Subcutaneous abdominal adipose tissue (tissue), 5 donors: ENCODE data around the gene HLA-DOA.
A peak's percentile ranks its signal among the peaks of the same experiment; 100 is the strongest.

Experiments used
- H3K27ac ChIP-seq: one replicate; pipeline ENCODE4 v1.7.0; 2013; ENCODE audit warnings: low read depth, mild to moderate bottlenecking, inconsistent platforms, low read length, moderate library complexity
- H3K27me3 ChIP-seq, 5 donors: one replicate each; pipeline ENCODE4 v1.7.0; 2013; ENCODE audit warnings: low read length in 5 of 5, inconsistent platforms in 1 of 5; ENCODE audit not compliant: control insufficient read depth in 5 of 5, insufficient read depth in 4 of 5
- H3K36me3 ChIP-seq, 5 donors: one replicate each; pipeline ENCODE4 v1.7.0; 2013; ENCODE audit warnings: low read length in 5 of 5; ENCODE audit not compliant: control insufficient read depth in 5 of 5, insufficient read depth in 5 of 5
- H3K4me1 ChIP-seq, 5 donors: one replicate each; pipeline ENCODE4 v1.7.0; 2013; ENCODE audit warnings: low read length in 5 of 5, mild to moderate bottlenecking in 3 of 5, moderate library complexity in 1 of 5; ENCODE audit not compliant: control insufficient read depth in 5 of 5, insufficient read depth in 5 of 5
- H3K4me3 ChIP-seq, 5 donors: one replicate each; pipeline ENCODE4 v1.7.0; 2013; ENCODE audit warnings: low read length in 5 of 5, low read depth in 1 of 5
- H3K9ac ChIP-seq, 5 donors: one replicate each; pipeline ENCODE4 v1.7.0; 2013; ENCODE audit warnings: low read length in 5 of 5, mild to moderate bottlenecking in 4 of 5, moderate library complexity in 3 of 5
- H3K9me3 ChIP-seq, 5 donors: one replicate each; pipeline ENCODE4 v1.7.0; 2013; ENCODE audit warnings: low read length in 5 of 5; ENCODE audit not compliant: control insufficient read depth in 5 of 5
- donor health status: healthy.
- donor health status: healthy.
- donor health status: healthy.
- donor health status: healthy.
- donor health status: healthy.

The HLA-DOA gene

GRCh38 chr6:33000055-33000454 lies 9.3 kb downstream of the HLA-DOA start:
- H3K36me3 ChIP-seq: no peaks in the 10 kb centered on the region
- no peaks in the 10 kb centered on the region for H3K4me1 ChIP-seq
- H3K27me3 ChIP-seq: peaks cover 0 to 19% (median 3%) of the 10 kb centered on the region in 5 donors
- no peak overlapping the region for H3K9ac ChIP-seq
- no peaks in the 10 kb centered on the region for H3K9me3 ChIP-seq
- H3K4me3 ChIP-seq: no peak overlapping the region
- no peak overlapping the region for H3K27ac ChIP-seq

DNA sequence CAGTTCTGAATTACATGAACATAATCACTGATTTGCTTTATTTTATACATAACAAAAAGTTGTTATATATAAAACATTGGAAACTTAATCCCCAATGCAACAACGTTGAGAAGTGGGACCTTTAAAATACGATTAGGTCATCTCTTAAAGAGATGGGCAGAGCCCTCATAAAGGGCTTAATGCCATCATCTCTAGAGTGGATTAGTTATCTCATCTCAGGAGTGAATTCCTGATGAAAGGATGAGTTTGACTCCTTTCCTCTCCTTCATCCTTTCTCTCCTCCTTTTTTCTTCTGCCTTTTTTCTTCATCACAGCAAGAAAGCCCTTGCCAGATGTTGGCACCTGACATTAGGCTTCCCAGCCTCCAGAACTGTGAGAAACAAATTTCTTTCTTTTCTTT lies 13.9 kb downstream of the HLA-DOA start:
- no peaks in the 10 kb centered on the region for H3K9me3 ChIP-seq
- no peak overlapping the region for H3K27ac ChIP-seq
- no peak overlapping the region for H3K4me3 ChIP-seq
- no peaks in the 10 kb centered on the region for H3K36me3 ChIP-seq
- H3K27me3 ChIP-seq: peaks cover 0 to 6% (median 0%) of the 10 kb centered on the region in 5 donors
- peaks cover 0 to 4% (median 0%) of the 10 kb centered on the region in 5 donors for H3K4me1 ChIP-seq
- no peak overlapping the region for H3K9ac ChIP-seq

- Histone ChIP-seq H3K4me1 (peaks cover 0 to 4% (median 0%) of the 10 kb centered on the region in 5 donors), H3K4me3 (no peak overlapping the region), H3K9me3 (no peaks in the 10 kb centered on the region), H3K9ac (no peak overlapping the region), H3K27me3 (no peaks in the 10 kb centered on the region), H3K27ac (no peak overlapping the region), H3K36me3 (no peaks in the 10 kb centered on the region)
Observed at GRCh38 chr6:32993363-32993973, 15.9 kb downstream of the HLA-DOA start.

DNA sequence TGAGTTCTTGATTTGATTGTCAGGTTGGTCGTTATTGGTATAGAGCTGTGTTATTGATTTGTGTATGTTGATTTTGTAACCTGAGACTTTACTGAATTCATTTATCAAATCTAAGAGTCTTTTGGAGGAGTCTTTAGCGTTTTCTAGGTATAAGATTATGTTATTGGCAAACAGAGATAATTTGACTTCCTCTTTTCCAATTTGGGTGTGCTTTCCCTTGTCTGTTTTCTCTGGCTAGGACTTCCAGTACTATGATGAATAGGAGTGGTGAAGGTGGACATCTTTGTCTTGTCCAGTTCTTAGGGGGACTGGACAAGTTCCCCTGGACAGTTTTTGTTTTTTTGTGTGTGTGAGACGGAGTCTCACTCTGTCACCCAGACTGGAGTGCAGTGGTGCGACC lies 17.4 kb downstream of the HLA-DOA start:
- H3K27ac ChIP-seq: no peak overlapping the region
- H3K9ac ChIP-seq: no peak overlapping the region
- H3K4me1 ChIP-seq: peaks cover 0 to 4% (median 0%) of the 10 kb centered on the region in 5 donors
- H3K9me3 ChIP-seq: no peaks in the 10 kb centered on the region
- H3K27me3 ChIP-seq: no peaks in the 10 kb centered on the region
- H3K4me3 ChIP-seq: no peak overlapping the region
- no peaks in the 10 kb centered on the region for H3K36me3 ChIP-seq

GRCh38 chr6:32989368-32989767 lies 20.0 kb downstream of the HLA-DOA start:
- H3K4me3 ChIP-seq: no peak overlapping the region
- peaks cover 0 to 4% (median 0%) of the 10 kb centered on the region in 5 donors for H3K4me1 ChIP-seq
- H3K27me3 ChIP-seq: no peaks in the 10 kb centered on the region
- H3K27ac ChIP-seq: no peak overlapping the region
- no peaks in the 10 kb centered on the region for H3K36me3 ChIP-seq
- no peaks in the 10 kb centered on the region for H3K9me3 ChIP-seq
- no peak overlapping the region for H3K9ac ChIP-seq

DNA sequence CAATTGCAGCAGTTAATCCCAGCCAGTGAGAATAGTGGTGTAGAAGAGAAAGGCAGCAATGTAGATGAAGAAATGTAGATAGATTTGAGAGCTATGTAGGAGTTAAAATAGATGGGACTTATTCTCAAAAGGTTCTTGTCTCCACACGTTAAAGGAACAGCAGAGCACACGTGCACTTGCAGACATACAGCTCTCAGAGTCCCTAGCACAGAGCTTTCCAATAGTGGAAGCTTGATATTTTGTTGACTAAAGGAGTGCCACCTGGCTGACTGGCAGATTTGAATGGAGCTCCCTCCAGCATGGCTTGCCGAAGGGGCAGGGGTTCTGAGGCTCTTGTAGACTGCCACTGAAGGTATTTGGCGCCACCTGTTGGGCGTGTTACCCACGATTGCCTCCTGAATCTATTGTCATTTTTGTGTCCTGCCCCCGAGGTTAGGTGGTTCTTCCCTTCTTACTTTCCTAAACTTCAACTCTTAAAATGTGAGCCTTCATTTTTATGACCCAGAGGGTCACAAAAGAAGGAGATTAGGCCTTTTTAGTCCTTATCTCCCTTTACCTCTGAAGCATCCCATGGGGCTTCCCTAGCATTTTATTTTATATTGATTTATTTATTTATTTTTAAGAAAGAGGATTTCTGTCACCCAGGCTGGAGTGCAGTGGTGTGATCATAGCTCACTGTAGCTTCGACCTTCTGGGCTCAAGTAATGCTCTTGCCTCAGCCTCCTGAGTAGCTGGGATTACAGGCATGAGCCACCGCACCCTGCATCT lies 24.6 kb downstream of the HLA-DOA start:
- no peaks in the 10 kb centered on the region for H3K27me3 ChIP-seq
- peaks cover 0 to 10% (median 7%) of the 10 kb centered on the region in 5 donors for H3K4me1 ChIP-seq
- H3K9ac ChIP-seq: no peak overlapping the region
- H3K27ac ChIP-seq: no peak overlapping the region
- no peak overlapping the region for H3K4me3 ChIP-seq
- H3K36me3 ChIP-seq: peaks cover 9 to 38% (median 23%) of the 10 kb centered on the region in 5 donors
- no peaks in the 10 kb centered on the region for H3K9me3 ChIP-seq

DNA sequence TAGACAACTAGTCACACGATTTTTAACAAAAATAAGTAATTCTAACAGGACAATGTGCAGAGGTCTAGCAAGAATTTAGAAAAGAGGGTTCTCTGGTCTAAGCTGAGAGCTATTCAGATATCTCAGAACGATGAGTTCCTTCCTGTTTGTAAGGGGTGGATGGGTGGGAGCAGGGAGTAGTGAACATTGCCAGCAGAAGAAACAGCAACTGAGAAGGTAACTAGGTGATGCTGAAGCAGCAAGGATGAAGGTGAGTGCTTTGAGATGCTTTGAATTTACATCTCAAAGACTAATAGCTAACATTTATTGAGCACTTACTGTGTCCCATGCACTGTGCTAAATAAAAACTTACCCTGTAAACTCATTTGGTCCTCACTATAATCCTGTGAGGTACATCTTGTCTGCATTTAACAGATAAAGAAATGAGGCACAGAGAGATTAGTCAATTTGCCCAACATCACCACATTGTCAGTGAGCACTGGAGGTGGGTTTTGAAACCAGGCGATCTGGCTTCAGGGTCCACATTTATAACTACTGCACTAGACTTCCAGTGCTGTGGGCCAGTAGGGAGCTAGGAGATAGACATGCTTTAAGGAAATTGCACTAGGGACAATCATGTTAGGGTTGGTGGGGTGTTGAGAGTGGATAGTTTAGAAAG lies 25.3 kb downstream of the HLA-DOA start:
- Histone ChIP-seq H3K27ac (no peak overlapping the region), H3K4me3 (no peak overlapping the region), H3K27me3 (no peaks in the 10 kb centered on the region), H3K9me3 (no peaks in the 10 kb centered on the region), H3K9ac (no peak overlapping the region), H3K4me1 (peaks cover 0 to 10% (median 7%) of the 10 kb centered on the region in 5 donors), H3K36me3 (peaks cover 14 to 45% (median 30%) of the 10 kb centered on the region in 5 donors)

DNA sequence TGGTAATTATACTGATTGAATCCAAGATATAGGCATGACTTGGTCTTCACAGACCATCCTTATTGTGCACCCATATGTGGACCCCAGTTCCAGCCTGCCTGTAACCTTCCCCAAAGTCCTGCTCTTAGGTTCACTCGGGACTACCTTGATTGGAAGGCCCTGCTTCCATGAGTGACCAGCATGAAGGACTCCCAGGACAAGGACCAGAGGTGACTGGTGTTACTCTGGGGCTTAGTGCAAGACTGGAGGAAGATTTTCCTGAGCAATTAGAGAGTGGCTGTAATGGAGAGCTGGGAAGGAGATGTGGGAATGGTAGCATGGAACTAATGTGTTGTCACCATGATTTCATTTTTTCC lies 25.9 kb downstream of the HLA-DOA start:
- Histone ChIP-seq H3K4me3 (no peak overlapping the region), H3K27ac (no peak overlapping the region), H3K27me3 (no peaks in the 10 kb centered on the region), H3K9me3 (no peaks in the 10 kb centered on the region), H3K4me1 (peaks cover 0 to 11% (median 10%) of the 10 kb centered on the region in 5 donors), H3K9ac (no peak overlapping the region), H3K36me3 (peaks cover 14 to 52% (median 36%) of the 10 kb centered on the region in 5 donors)

DNA sequence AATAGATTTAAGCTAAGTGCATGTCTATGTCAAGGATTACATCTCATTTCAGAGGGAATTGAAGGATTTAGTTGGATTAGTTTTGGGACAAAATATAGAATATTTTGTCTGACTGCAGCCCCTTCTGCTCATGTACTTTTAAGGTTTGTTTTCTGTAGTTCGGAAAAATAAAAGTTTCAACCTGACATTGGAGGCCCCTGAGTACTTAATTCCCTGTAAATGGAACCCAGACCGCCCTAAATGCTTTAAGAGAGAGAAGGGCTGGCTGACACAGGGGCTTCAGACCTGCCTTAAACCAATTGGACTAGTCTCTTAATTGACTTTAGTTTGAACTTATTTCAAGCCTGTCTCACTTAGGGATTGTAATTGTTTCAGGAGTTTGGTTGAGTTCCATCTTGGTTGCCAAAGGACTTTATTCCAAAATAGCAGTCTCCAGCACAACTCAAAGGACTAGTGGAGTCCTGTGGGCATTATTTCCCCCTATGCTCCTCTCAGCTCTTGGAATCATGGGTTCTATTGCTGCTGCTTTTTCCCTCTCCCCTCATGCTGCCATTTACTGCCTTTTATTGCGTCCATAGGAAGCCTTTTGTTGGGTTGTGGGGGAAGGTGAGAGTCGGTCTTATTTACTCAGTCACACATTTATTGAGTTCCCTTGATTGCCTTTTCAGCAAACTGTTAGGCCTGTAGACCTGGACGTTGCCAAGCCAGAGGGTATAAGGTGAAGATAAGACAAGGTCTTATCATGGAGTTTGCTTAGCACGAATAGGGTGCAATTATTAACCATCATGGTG lies 26.5 kb downstream of the HLA-DOA start:
- Histone ChIP-seq H3K4me3 (no peak overlapping the region), H3K27ac (peak overlapping the region; percentile 27), H3K36me3 (peaks cover 14 to 57% (median 41%) of the 10 kb centered on the region in 5 donors), H3K27me3 (no peaks in the 10 kb centered on the region), H3K9me3 (no peaks in the 10 kb centered on the region), H3K4me1 (peaks cover 0 to 17% (median 15%) of the 10 kb centered on the region in 5 donors), H3K9ac (no peak overlapping the region)
